Mesendoderm (in vitro differentiated cells): ENCODE data around the gene EVA1A.
A peak's percentile ranks its signal among the peaks of the same experiment; 100 is the strongest.

ENCODE experiments used
- DNase-seq: peaks from one replicate; pipeline ENCODE4 v3.0.0; 2013
- H2AK5ac ChIP-seq: 2 replicates; pipeline ENCODE4 v1.6.1; 2013; ENCODE audit warnings: low read length, inconsistent platforms
- H2BK120ac ChIP-seq: 2 replicates; pipeline ENCODE4 v1.6.1; 2013; ENCODE audit warnings: low read depth, mild to moderate bottlenecking, low read length, moderate library complexity, mixed read lengths
- H2BK15ac ChIP-seq: replicated peaks from 2 replicates; pipeline ENCODE4 v1.6.1; 2013; ENCODE audit warnings: low read depth, mild to moderate bottlenecking, moderate library complexity
- H2BK5ac ChIP-seq: 2 replicates; pipeline ENCODE4 v1.6.1; 2013; ENCODE audit warnings: low read length, inconsistent platforms
- H3K18ac ChIP-seq: 2 replicates; pipeline ENCODE4 v1.6.1; 2013; ENCODE audit warnings: mild to moderate bottlenecking, low read length, mixed read lengths
- H3K23ac ChIP-seq: one replicate; pipeline ENCODE4 v1.6.1; 2013; ENCODE audit warnings: low read length
- H3K27ac ChIP-seq: 2 replicates; pipeline ENCODE4 v1.5.1; 2013; ENCODE audit warnings: low read depth, mild to moderate bottlenecking, inconsistent platforms, low read length, moderate library complexity
- H3K27me3 ChIP-seq: 2 replicates; pipeline ENCODE4 v1.6.1; 2013; ENCODE audit warnings: low read length, control low read depth, mild to moderate bottlenecking, inconsistent platforms; ENCODE audit not compliant: insufficient read depth, poor library complexity
- H3K36me3 ChIP-seq: 2 replicates; pipeline ENCODE4 v1.6.1; 2013; ENCODE audit warnings: low read length, inconsistent platforms; ENCODE audit not compliant: control insufficient read depth, insufficient read depth
- H3K4ac ChIP-seq: one replicate; pipeline ENCODE4 v1.6.1; 2013; ENCODE audit warnings: low read depth, mild to moderate bottlenecking, low read length, moderate library complexity
- H3K4me1 ChIP-seq: 2 replicates; pipeline ENCODE4 v1.6.1; 2013; ENCODE audit warnings: low read depth, low read length, inconsistent platforms; ENCODE audit not compliant: control insufficient read depth
- H3K4me2 ChIP-seq: 2 replicates; pipeline ENCODE4 v1.6.1; 2013; ENCODE audit warnings: low read length
- H3K4me3 ChIP-seq: 2 replicates; pipeline ENCODE4 v1.5.1; 2013; ENCODE audit warnings: mild to moderate bottlenecking, low read length
- H3K56ac ChIP-seq: one replicate; pipeline ENCODE4 v1.6.1; 2013; ENCODE audit warnings: low read length
- H3K79me1 ChIP-seq: 2 replicates; pipeline ENCODE4 v1.6.1; 2013; ENCODE audit warnings: low read length, inconsistent platforms
- H3K79me2 ChIP-seq: 2 replicates; pipeline ENCODE4 v1.6.1; 2013; ENCODE audit warnings: mild to moderate bottlenecking, low read length; ENCODE audit not compliant: control insufficient read depth, insufficient read depth
- H3K9ac ChIP-seq: 2 replicates; pipeline ENCODE4 v1.6.1; 2013; ENCODE audit warnings: low read length, inconsistent platforms
- H4K5ac ChIP-seq: one replicate; pipeline ENCODE4 v1.6.1; 2013; ENCODE audit warnings: low read length
- H4K8ac ChIP-seq: one replicate; pipeline ENCODE4 v1.6.1; 2013; ENCODE audit warnings: low read depth, mild to moderate bottlenecking, control low read depth, low read length, moderate library complexity
- WGBS: extraction: QIAGEN DNeasy Blood & Tissue Kit; methylation state at CpG from one replicate; pipeline ENCODE4 v1.1.7; 2013; ENCODE audit warnings: low lambda C conversion rate, missing lambda C conversion rate; ENCODE audit not compliant: insufficient coverage; ENCODE audit errors: extremely low coverage; 5-methylcytosine and 5-hydroxymethylcytosine counted together

EVA1A gene

DNA sequence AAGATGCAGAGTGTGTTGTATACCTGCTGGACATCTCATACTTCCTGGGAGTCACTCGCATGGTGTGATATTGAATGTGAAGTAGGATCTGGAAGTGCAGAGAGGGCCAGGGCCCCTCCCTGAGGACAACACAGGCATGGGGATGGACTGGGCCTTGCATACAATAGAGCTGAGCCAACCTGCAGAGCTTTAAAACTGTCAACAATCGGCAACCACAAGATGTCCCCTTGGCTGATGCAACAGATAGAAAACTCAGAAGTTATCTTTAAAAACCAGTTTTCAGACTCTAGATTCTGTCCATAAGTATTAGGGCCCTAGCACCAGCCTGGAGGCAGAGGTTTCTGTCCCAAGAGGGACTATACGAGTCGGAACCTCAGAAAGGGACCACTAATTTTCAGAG is 19.7 kb downstream of the EVA1A start:
- Histone ChIP-seq H2BK5ac (no peak overlapping the region), H3K4me1 (no peaks in the 10 kb centered on the region), H3K18ac (no peak overlapping the region), H2AK5ac (no peak overlapping the region), H3K79me1 (no peaks in the 10 kb centered on the region), H3K27me3 (no peaks in the 10 kb centered on the region), H3K23ac (no peak overlapping the region), H3K56ac (no peak overlapping the region), H3K27ac (no peak overlapping the region), H2BK15ac (no peak overlapping the region), H2BK120ac (no peak overlapping the region), H3K4ac (no peak overlapping the region), H4K5ac (no peak overlapping the region), H3K4me2 (no peak overlapping the region), H3K4me3 (no peak overlapping the region), H3K9ac (no peak overlapping the region), H3K79me2 (no peaks in the 10 kb centered on the region), H4K8ac (no peak overlapping the region), H3K36me3 (no peaks in the 10 kb centered on the region)
- DNase-seq = peak; percentile 32
- no CpG with 5 or more reads among the region's 4 CpGs for WGBS

DNA sequence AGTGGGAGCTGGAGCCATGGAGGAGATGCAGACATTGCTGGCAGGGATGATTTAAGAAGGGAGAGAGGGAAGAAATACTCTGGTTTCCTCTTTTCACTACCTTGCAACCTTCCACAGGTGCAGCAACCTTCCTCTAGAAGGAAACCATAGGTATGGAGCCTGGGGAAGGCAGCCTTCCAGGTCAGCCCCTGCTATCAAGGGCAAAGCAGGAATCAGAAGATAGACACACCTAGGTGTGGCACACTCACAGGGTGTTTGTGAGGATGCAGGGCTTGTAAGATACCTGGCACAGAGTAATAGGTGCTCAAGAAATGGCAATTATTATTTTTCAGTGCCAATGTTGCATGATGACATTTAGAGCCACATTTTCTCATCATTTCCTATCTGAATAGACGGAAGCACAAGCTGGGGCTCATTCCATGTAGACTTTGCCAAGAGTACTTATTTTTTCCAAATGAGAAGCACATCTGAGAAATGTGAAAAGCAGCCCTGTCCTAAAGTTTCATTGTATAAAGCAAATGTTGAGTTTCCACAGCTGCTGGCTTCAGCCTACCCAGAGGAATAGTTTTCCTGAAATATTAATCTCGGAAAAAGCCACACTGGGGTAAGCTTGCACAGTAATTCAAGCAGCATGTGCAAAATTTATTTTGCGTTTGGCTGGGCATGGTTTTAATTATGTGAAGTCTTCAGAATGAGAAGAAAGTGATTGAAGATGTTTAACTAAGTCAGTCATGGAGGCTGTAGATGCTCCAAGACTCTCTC is 20.6 kb downstream of the EVA1A start:
- Histone ChIP-seq H3K4me2 (no peak overlapping the region), H3K18ac (no peak overlapping the region)
- no peak for DNase-seq

DNA sequence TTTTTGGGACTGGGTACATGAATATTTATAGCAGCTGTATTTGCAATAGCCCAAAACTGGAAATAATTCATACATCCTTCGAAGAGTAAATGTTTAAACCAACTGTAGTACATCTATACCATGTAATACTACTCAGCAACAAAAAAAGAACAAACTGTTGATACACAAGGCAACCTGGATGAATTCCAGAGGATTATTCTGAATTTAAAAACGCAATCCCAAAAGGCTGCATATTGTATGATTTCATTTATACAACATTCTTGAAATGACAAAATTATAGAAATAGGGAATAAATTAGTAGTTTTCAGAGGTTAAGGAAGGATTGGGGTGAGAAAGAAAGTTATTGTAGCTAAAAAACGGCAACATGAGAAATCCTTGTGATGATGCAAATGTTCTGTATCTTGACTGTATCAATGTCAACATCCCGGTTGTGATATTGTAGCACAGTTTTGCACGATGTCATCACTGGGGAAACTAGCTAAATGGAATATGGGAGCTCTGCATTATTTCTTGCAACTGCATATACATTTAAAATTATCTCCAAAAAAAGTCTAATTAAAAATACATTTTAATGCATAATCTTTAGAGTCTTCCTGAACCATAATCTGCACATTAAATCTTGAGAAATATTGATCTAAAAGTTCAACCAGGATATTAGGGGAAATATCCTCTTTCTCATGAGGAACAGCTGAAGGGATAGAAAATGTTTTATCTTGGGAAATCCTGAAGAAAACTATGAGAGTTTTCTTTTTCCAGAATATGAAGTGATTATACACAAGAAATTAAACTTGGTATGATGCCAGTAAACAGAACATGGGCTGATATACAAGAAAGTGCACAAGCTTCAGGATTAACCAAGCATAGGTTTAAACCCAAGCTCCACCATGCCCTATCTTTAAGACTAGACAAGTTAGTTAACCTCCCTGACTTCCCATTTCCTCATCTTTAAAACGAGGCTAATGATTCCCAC is 21.9 kb downstream of the EVA1A start:
- H3K56ac ChIP-seq = no peak overlapping the region
- no peak overlapping the region for H2AK5ac ChIP-seq
- no peak overlapping the region for H3K4ac ChIP-seq
- no peaks in the 10 kb centered on the region for H3K79me2 ChIP-seq
- no peaks in the 10 kb centered on the region for H3K36me3 ChIP-seq
- H2BK120ac ChIP-seq = no peak overlapping the region
- no peak overlapping the region for H3K23ac ChIP-seq
- H3K27ac ChIP-seq = no peak overlapping the region
- no peak for DNase-seq
- WGBS = no CpG with 5 or more reads among the region's 6 CpGs
- no peak overlapping the region for H2BK5ac ChIP-seq
- H2BK15ac ChIP-seq = no peak overlapping the region
- H3K9ac ChIP-seq = no peak overlapping the region
- no peaks in the 10 kb centered on the region for H3K4me1 ChIP-seq
- no peaks in the 10 kb centered on the region for H3K27me3 ChIP-seq
- no peaks in the 10 kb centered on the region for H3K79me1 ChIP-seq
- no peak overlapping the region for H3K18ac ChIP-seq
- no peak overlapping the region for H3K4me3 ChIP-seq
- no peak overlapping the region for H3K4me2 ChIP-seq
- no peak overlapping the region for H4K5ac ChIP-seq
- no peak overlapping the region for H4K8ac ChIP-seq

More for the DNA sequence above, 20.6 kb downstream of the EVA1A start:
- no peak overlapping the region for H3K4me3 ChIP-seq
- H3K4me1 ChIP-seq = no peaks in the 10 kb centered on the region
- no CpG with 5 or more reads among the region's 3 CpGs for WGBS
- H4K5ac ChIP-seq = no peak overlapping the region
- H3K56ac ChIP-seq = no peak overlapping the region
- no peak overlapping the region for H2BK120ac ChIP-seq
- H3K27ac ChIP-seq = no peak overlapping the region
- H3K9ac ChIP-seq = no peak overlapping the region
- H3K4ac ChIP-seq = no peak overlapping the region
- no peaks in the 10 kb centered on the region for H3K79me2 ChIP-seq
- H2AK5ac ChIP-seq = no peak overlapping the region
- no peaks in the 10 kb centered on the region for H3K36me3 ChIP-seq
- no peaks in the 10 kb centered on the region for H3K79me1 ChIP-seq
- no peak overlapping the region for H2BK15ac ChIP-seq
- no peak overlapping the region for H4K8ac ChIP-seq
- H3K27me3 ChIP-seq = no peaks in the 10 kb centered on the region
- no peak overlapping the region for H2BK5ac ChIP-seq
- no peak overlapping the region for H3K23ac ChIP-seq

DNA sequence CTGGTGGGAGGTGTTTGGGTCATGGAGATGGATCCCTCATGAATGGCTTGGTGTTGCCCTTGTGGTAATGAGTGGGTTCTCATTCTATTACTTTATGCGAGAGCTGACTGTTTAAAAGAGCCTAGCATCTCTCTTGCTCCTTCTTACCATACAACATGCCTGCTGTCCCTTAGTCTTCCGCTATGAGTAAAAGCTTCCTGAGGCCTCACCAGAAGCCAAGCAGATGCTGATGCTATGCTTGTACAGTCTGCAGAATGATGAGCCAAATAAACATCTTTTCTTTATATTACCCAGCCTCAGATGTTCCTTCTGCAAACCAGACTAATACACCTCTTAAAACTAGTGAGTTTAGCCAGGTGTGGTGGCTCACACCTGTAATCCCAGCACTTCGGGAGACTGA is 23.1 kb downstream of the EVA1A start:
- no peaks in the 10 kb centered on the region for H3K36me3 ChIP-seq
- no peak overlapping the region for H2BK15ac ChIP-seq
- H3K27ac ChIP-seq = no peak overlapping the region
- no peaks in the 10 kb centered on the region for H3K79me2 ChIP-seq
- no peak overlapping the region for H3K4me3 ChIP-seq
- no peak for DNase-seq
- H2AK5ac ChIP-seq = no peak overlapping the region
- no peak overlapping the region for H2BK5ac ChIP-seq
- no peak overlapping the region for H3K4me2 ChIP-seq
- no peak overlapping the region for H3K56ac ChIP-seq
- WGBS = no CpG with 5 or more reads among the region's 3 CpGs
- no peaks in the 10 kb centered on the region for H3K79me1 ChIP-seq
- H3K4me1 ChIP-seq = no peaks in the 10 kb centered on the region
- no peak overlapping the region for H4K8ac ChIP-seq
- no peak overlapping the region for H3K9ac ChIP-seq
- H2BK120ac ChIP-seq = no peak overlapping the region
- no peak overlapping the region for H3K18ac ChIP-seq
- H3K4ac ChIP-seq = no peak overlapping the region
- H4K5ac ChIP-seq = no peak overlapping the region
- no peak overlapping the region for H3K23ac ChIP-seq
- H3K27me3 ChIP-seq = no peaks in the 10 kb centered on the region

DNA sequence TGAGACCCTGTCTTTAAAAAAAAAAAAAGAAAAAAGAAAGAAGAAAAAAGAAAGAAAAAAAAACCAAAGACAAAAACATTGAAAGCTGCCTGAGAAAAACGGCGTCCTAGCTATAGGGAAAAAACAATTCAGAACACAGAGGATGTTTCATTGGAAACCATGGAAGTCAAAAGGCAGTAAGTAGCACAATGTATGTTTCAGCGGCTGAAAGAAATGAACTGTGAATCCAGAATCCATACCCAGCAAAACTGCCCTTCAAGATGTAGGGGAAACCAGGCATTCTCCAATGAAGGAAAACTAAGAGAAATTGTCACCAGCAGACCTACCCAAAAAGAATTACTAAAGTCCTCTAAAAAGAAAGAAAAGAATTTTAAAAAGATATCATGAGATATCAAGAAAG is 27.6 kb downstream of the EVA1A start:
- no CpG with 5 or more reads among the region's 3 CpGs for WGBS
- no peak overlapping the region for H2AK5ac ChIP-seq
- no peak overlapping the region for H3K4ac ChIP-seq
- no peak overlapping the region for H3K23ac ChIP-seq
- DNase-seq = no peak
- no peak overlapping the region for H4K8ac ChIP-seq
- H3K27me3 ChIP-seq = no peaks in the 10 kb centered on the region
- H3K79me1 ChIP-seq = no peaks in the 10 kb centered on the region
- H2BK120ac ChIP-seq = no peak overlapping the region
- H2BK15ac ChIP-seq = no peak overlapping the region
- peaks cover under 1% of the 10 kb centered on the region for H3K4me1 ChIP-seq
- no peak overlapping the region for H3K9ac ChIP-seq
- H3K4me2 ChIP-seq = no peak overlapping the region
- no peak overlapping the region for H3K56ac ChIP-seq
- H2BK5ac ChIP-seq = no peak overlapping the region
- H3K27ac ChIP-seq = no peak overlapping the region
- no peak overlapping the region for H3K4me3 ChIP-seq
- no peak overlapping the region for H4K5ac ChIP-seq
- H3K18ac ChIP-seq = no peak overlapping the region
- H3K36me3 ChIP-seq = no peaks in the 10 kb centered on the region
- no peaks in the 10 kb centered on the region for H3K79me2 ChIP-seq
